Astrocyte of the cerebellum (primary cell): ENCODE measurements around the gene MAL.

ENCODE experiments used
- DNase-seq: peaks from one replicate; pipeline ENCODE4 v3.0.0-alpha.2; 2011; ENCODE audit warnings: low read depth
- H3K4me3 ChIP-seq: 2 replicates; pipeline ENCODE4 v1.5.1; 2011; ENCODE audit warnings: mild to moderate bottlenecking, low read depth, low read length, moderate library complexity
- in situ Hi-C: cut with HindIII; loops from 2 replicates; pipeline ENCODE4 v1.10.0; 2017; ENCODE audit warnings: low sequenced_read_pairs
- TF ChIP-seq, protein P1 (sequence below): IDR thresholded peaks from 2 replicates; pipeline ENCODE4 v1.5.1; 2012; ENCODE audit warnings: low read length, low read depth, moderate library complexity, mild to moderate bottlenecking; ENCODE audit errors: missing control alignments

MAL gene

DNA sequence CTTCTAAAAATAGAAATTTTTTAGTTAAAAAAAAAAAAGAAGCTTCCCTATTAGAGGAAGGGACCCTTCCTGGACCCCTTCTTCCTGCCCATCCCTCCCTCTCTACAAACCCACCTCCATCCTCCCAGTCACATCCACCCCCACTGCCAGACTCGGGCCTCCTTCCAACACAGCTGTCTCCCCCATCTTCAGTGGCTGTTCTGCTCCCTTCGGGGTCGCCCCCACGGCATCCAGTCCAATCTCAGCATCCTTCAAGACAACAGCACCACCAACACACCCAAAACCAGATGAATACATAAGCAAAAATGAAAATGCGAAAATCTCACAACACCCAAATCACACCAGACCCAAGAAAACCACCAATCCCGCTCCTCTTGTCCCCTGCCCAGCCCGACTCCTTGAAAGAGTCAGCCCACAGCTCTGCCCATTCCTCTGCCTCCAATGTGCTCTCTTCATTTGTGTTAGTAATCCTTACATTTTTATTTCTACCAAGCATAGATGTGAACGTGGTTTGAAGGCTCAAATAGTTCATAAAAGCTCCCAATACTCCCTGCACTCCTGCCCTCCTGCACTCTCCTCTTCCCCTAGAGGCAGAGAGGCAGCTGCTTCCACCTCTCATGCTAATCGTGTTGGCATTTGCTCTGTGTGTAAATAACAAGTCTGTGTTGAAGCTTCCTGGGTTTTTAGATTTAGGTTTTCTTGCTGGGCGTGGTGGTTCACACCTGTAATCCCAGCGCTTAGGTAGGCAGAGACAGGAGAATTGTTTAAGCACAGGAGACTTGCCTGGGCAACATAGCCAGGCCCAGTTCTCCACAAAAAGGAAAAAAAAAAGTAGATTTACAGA, 37.0 kb downstream of the MAL start:
- in situ Hi-C loops = no loop called here
- H3K4me3 ChIP-seq = no peak overlapping the region
- no peak for DNase-seq
- TF ChIP-seq, protein P1, sequence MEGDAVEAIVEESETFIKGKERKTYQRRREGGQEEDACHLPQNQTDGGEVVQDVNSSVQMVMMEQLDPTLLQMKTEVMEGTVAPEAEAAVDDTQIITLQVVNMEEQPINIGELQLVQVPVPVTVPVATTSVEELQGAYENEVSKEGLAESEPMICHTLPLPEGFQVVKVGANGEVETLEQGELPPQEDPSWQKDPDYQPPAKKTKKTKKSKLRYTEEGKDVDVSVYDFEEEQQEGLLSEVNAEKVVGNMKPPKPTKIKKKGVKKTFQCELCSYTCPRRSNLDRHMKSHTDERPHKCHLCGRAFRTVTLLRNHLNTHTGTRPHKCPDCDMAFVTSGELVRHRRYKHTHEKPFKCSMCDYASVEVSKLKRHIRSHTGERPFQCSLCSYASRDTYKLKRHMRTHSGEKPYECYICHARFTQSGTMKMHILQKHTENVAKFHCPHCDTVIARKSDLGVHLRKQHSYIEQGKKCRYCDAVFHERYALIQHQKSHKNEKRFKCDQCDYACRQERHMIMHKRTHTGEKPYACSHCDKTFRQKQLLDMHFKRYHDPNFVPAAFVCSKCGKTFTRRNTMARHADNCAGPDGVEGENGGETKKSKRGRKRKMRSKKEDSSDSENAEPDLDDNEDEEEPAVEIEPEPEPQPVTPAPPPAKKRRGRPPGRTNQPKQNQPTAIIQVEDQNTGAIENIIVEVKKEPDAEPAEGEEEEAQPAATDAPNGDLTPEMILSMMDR = no peak

DNA sequence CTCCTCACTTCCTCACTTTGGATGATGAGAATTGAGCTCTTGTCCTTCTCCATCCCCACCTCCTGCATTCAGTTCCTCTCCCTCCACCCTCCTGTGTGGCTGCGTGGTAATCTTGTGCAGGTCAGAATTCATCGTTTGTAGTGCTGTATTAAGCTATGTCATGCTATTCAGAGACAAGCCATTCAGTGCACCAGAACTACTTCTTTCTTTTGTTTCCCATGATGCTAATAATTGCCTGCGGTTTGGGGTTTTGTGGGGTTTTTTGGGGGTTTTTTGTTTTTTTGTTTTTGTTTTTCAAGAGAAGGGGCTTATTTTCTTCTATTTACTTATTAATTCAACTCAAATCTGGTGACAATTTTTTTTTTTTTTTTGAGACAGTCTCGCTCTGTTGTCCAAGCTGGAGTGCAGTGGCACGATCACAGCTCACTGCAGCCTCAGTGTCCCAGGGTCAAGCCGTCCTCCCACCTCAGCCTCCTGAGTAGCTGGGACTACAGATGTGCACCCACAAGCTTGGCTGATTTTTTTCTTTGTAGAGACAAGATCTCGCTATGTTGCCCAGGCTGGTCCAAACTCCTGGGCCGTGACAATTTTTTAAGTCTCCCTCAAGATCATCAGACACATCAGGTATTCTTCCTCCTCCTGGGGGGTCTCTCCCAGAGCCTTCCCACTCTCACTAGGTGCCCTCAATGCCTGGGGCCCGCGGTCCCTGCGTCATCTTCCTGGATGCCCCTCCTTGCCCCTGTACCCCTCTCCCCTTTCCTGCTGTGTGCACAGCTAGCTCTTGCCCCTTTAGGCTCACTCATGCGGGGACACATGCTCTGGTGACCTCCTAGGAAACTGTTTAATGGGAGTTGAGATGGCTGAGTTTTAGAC, 37.8 kb downstream of the MAL start:
- no peak overlapping the region for H3K4me3 ChIP-seq
- in situ Hi-C loops = no loop called here
- no peak for DNase-seq
- TF ChIP-seq, protein P1 = no peak

DNA sequence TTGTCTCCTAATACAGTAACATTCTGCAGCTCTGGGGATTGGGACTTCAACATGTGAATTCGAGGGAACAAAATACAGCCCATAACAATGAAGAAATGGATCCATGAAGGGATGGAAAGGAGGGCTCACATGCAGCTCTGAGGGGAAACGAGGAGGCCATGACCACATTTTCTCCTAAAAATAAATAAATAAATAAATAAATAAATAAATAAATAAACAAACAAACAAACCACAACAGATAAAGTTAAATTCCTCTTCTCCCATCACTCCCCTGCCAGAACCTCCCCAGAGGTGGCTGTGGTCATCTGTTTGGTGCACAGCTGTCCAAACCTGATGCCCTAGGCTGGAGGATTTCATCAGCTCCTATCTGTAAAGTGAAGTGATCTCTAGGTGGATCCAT, 42.7 kb downstream of the MAL start:
- in situ Hi-C loops = no loop called here
- no peak for DNase-seq
- no peak overlapping the region for H3K4me3 ChIP-seq
- TF ChIP-seq, protein P1 = no peak

DNA sequence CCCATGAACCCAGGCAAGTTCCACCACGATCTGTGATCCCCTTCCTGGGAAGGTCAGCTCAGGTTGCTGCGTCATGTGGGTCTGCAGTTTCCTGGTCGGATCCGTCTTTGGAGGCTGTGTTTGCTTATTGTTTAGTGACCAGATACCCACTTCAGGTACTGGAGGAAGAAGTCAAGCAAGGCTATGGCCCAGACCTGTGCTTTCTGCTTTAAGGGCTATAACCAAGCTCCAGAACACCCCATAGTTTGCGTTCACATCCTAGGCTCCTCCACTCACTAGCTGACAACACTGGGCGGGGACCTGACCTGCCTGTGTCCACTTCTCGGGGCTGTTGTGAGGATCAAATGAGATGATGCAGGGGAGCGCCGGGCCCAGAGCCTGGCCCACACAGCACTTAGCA, 44.0 kb downstream of the MAL start:
- TF ChIP-seq, protein P1 = no peak
- in situ Hi-C loops = no loop called here

DNA sequence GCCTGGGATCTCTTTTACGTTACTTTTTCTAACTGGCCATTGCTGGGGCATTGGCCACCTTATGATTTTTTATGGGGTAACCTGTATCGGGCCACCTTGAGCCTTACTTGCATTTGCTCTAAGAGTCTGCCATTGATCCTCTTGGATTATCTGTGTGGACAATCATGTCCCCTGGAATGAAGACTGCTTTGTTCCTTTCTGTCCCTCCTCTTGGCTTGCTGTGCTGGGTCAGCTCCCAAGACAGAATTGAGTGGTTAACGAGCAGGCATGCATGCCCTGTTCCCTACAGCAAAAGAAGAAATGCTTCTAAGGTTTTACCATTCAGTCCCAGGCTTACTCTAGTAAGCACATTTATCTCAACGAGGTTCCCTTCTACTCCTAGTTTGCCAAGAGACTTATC, 46.3 kb downstream of the MAL start:
- in situ Hi-C loops = no loop called here
- no peak for DNase-seq
- TF ChIP-seq, protein P1 = no peak
- no peak overlapping the region for H3K4me3 ChIP-seq

More for the DNA sequence above, 44.0 kb downstream of the MAL start:
- no peak for DNase-seq
- no peak overlapping the region for H3K4me3 ChIP-seq

DNA sequence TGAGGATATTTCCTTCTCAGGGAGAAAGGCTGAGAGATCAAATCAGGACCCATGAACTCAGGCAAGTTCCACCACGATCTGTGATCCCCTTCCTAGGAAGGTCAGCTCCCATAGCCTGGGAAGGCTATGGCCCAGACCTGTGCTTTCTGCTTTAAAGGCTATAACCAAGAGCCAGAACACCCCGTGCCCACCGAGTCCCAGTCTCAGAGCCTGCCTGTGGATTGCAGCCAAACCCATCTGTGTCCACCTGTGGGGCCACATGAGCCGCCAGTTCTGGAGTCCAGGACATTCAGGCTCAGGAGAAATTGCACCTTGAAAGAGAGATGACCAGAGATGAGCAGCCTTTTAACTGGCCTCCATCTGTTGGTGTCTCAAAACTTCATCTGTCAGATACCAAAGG, 46.9 kb downstream of the MAL start:
- H3K4me3 ChIP-seq = no peak overlapping the region
- TF ChIP-seq, protein P1 = no peak
- no peak for DNase-seq
- in situ Hi-C loops = no loop called here
